LoVo (cell line): ENCODE results near the gene PICALM.
"Not testable (repeated sequence)": the region's sequence is repeated elsewhere in the genome, so short reads cannot be mapped to it uniquely, and the experiment has no call there.

Source experiments
- DNase-seq: peaks from one replicate; pipeline ENCODE4 v3.0.0-alpha.2; 2016; ENCODE audit warnings: low spot score

The PICALM gene

DNA sequence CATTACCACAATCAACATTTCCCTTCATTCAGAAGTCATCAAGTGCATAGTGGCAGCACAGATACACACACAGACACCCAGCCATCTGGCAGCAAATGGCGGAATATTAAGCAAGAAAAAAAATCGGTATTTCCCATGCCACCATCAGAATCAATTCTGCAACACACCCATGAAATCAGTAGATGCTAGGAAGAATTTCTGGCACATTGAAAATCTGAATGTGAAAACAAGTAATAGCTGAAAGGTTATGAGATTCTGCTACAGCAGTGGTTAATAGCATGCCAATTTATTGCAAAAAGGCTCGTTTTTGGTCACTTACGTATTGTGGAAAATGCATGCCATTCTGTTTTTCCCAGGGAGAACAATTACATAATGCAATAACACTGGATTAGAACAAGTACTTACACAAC is 91.1 kb downstream of the PICALM start:
- no peak for DNase-seq

DNA sequence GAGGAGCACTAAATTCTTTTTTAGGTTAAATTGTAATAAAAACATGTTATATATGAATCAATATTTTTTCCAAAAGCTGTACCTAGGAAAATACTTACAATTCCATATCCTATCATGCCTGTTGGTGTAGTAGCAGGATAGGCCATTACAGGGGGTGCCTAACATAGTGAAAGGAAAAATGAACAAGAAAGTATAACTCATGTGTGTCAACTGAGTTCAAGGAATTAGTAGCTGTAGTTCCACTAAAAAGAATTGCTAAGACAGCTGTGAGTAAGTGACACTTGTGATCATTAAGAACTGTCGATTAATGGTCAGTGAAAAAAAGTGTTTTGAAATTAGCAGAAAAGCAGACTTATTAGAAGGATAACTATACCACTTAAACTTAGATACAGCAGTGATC is 92.4 kb downstream of the PICALM start:
- no peak for DNase-seq

DNA sequence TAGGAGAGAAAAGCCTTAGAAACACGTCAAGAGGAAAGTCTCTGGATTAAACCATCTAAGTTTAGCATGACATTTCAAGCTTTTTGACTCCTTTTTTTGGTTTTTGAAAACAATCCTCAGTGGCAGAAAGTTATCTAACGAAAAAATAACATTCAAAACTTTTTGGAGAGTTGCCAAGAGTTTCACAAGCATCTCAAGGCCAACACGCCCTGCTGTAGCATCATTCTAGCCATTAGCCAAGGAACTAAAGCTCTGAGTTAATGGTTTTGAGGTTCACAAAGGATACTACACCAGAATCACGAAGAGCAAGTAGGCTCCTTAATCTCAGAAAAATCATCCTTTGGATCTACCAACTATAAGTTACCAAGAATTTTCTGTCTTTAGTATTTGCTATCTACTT is 94.8 kb downstream of the PICALM start:
- no peak for DNase-seq

DNA sequence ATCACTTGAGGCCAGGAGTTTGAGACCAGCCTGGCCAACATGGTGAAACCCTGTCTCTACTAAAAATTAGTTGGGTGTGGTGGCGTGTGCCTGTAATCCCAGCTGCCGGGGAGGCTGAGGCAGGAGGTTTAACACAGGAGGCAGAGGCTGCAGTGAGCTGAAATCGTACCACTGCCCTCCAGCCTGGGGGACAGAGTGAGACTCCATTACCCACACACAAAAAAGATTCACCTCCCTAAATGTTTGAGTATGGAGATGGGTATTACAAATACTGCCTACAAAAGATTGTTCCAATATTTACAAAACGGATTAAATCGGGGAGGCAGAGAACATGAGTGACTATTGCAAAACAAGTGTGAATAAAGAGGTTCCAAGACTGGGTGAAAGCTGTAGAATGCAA is 98.3 kb downstream of the PICALM start:
- DNase-seq, result no peak

DNA sequence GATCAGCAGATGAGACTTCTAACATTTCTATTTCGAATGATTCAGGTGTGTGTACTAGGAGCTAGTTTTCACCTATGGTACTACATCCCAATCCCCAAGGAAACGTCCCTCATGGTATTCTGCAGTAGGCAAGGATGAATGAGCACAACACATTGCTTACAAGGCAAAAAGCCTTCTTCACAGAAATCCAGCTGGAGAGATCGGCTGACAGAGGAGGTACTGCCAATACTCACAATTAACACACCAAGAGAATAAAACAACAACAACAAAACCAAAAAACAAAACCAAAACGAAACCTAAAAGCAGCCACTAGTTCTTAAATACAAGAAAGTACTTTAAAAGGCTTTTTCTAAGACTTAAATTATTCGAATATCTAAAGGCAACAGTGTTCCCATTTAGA is 101.4 kb downstream of the PICALM start:
- DNase-seq, result no peak

DNA sequence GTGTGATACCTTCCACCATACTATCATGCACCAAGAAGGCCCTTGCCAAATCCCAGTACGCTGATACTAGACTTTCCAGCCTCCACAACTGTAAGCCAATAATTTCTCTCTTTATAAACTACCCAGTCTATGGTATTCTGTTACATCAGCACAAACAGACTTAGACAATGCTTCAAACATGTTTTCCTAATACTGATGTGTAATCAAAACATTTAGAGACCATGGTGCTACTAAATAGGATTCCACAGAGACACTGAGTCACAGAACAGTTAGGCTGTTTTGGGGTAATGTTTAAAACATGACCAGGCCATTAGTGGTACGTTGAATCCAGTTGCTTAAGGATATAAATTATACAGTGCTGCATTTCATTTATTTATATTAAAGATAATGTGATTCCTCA is 103.7 kb downstream of the PICALM start:
- DNase-seq, result no peak

DNA sequence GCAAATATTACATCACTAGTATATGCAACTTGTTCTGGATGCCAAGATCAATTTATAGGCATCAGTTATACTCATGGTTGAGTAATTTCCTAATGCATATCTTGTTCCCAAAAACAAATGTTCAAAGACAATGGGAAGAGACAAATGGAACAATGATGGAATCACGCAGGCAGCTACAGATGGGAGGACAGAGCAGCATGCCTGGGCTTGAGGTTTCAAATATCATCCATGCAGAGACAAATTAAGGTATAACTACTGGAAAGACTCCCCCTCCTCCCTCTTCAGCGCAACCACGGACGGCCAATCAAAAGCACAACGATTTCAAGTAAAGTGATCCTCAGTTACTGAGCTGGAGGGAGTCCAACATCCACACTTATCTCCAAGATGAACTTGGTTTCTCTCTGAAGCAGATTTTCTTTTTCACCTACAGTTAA is 106.9 kb downstream of the PICALM start:
- no peak for DNase-seq

DNA sequence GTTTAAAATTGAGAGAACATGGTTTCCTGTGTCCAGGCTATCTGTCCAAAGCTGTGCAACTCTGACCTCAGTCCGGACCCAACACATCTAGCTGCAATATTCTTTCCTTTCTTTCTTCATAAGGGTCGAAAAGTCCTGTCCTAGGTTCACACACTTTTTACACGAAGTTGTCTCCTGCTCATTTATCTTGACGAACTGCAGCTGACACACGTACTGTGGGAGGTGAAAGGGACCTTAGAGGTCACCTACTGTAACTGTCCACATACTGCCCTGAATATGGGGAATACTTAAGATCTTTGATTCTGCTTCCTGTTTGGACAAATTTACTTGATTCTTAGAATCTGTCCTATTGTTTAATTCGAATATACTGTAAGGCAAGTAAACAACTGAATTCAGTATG is 107.8 kb downstream of the PICALM start:
- no peak for DNase-seq

DNA sequence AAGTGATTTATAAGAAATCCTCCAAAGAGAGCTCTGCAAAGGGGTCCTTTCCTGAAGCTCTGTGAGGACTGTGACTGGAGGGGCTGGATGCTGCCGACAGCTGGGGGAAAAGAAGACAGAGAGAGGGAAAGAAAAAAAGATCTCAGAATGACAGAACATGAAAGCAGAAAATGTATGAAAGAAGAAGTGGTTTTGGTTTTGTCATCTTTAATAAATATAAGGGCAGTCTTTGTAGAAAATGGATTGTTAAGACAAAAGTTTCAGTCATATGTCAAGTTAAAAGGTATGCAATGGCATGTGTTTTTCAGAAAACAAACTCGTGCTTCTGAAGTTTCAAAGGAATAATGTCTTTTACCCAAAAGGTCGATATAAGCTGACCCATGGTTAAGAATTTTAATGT is 108.2 kb downstream of the PICALM start:
- no peak for DNase-seq

DNA sequence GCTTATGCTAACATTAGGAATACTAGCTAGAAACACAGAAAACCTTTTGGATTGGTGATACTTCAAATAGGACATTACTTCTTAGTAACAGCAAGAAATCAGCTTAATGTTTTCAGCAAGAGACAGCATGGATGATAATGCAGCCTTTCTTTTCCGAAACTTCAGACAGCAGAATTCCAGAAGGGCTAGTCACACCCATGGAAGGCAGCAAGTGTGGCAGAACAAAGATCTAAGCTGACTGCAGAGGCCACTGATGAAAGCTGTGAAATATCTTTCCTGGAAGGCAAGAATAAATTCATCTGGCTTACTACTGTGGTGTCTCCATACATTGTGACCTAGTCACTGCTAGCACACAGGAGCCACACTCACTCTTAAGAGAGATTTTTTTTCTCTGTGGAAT is 113.4 kb downstream of the PICALM start:
- DNase-seq, result no peak

DNA sequence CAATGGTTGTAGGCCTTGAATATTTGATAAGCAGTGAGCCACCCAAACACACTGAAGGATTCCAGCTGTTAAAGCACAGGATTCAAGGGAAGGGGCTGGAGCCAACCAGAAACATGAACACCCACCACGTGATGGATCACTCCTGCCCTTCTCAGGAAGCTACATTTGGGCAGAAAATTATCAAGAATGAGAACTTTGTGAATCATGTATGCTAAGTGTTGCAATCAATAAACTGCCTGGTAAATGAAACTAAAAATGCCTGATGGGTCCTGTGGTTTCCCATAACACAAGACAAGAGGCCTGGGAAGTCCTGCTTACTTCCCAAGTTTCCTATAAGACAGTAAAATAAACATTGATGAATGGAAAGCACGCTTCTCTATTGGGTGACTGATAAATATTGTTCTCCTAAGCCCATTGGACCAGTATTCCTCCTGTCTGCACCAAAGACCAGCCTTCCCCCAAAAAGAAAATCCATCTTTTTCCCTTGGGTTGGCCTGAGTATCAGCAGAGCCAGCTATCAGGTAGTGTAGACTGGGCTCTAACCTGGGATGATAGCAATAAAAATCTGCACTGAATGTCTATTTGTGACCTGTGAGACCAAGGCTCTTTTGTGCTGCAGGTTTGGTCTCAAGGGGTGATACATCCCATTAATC is 115.3 kb downstream of the PICALM start:
- DNase-seq, result no peak

DNA sequence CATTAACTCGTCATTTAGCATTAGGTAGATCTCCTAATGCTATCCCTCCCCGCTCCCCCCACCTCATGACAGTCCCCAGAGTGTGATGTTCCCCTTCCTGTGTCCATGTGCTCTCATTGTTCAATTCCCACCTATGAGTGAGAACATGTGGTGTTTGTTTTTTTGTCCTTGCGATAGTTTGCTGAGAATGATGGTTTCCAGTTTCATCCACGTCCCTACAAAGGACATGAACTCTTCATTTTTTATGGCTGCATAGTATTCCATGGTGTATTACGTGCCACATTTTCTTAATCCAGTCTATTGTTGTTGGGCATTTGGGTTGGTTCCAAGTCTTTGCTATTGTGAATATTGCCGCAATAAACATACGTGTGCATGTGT is 116.8 kb downstream of the PICALM start:
- not testable (repeated sequence) for DNase-seq

DNA sequence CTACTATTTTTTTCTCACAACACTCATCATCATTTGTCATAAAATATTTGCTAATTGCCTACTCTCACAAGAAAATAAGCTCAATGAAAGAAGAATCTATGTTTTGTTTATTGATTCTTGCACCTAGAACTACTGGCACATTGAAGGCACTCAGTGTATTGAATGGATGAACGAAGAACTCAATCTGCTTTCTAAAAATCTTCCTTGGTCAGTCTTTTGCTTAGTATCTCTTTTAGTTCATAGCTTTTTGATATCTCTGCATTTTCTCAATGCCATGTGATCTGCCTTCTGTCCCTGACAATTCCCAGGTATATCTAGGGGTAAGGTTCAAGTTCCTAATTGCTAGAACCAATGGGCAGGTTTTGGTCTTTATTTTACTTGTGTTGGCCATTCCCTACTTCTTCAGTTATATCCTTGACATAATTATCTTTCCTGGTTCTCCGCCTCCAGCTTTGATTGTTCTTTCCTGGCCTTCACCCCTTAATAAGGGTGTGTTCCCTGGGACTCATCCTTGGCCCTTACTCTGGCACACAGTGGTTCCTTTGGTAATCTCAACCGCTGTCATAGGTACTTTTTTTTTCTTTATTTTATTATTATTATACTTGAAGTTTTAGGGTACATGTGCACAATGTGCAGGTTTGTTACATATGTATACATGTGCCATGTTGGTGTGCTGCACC is 117.3 kb downstream of the PICALM start:
- DNase-seq, result no peak

DNA sequence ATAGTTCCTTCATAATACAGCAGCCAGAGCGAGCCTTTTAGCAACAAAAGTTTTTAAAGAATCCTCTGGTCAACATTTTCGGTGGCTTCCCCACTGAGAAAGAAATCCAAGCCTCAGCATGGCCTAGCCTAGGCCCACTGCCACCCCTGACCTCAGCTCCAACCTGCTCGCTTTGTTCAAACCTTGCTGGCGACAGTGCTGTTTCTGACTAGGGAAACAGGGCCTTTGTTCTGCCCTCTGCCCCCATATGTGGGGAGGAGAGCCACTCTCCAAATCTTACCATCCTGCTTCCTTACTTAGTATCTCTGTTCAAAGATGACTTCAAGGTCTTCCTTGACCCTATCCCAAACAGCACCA is 117.9 kb downstream of the PICALM start:
- no peak for DNase-seq

DNA sequence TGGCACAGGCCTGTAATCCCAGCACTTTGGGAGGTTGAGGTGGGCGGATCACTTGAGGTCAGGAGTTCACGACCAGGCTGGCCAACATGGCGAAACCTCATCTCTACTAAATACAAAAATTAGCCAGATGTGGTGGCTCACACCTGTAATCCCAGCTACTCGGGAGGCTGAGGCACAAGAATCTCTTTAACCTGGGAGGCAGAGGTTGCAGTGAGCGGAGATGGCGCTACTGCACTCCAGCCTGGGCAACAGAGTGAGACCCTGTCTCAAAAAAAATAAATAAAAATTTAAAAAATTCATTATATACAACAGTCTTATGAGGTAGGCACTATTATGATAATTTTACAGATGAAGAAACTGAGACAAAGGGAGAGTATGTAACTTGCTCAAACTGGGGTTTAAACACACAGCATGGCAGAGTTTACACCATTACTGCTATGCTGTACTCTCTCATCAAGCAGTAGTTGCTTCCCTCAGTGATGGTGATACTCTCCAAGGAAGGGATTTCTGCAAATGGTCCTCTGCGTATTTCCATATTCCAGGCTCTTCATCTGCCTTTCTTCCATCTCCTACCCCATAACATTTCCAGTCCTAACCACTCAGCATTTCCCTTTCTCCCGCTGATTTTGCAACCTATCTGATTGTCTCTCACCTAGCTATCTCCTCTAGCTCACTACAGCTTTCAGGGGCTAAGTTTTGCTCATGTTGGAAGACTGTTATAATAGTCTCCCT is 118.4 kb downstream of the PICALM start:
- no peak for DNase-seq

DNA sequence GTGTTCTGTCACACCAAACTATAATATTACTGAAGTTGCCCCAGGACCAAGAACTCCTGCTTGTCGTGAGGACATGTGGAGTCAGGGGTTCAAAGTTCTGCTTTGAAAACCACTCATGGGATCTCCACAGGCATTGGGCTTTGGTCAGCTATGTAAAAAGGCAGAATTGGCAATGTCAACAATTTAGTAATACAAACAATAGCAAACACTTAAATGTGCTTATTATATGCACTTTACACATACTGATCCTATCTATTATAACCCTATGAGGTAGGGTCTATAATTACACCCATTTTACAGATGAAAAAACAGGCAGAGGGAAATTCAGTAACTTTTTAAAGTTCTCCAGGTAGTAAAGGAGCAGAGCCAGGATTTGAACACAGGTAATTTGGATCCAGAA is 119.1 kb downstream of the PICALM start:
- DNase-seq, result no peak

DNA sequence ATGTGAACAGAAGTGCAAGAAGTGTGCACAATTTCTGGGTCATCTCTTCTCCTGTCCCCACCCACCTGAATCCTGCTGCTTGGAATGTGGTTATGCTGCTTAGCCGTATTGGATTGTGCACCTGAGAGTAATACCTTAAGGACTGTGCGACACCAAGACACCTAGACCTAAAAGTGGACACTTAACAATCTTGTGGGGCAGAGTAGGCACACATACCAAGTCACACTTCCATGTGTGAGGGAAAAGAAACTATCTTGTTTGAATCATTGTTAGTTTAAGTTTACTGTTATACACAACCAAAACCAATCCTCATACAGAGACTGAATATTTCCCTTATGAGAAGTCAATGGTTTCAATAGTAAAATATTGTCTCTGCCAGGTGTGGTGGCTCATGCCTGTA is 120.0 kb downstream of the PICALM start:
- no peak for DNase-seq

DNA sequence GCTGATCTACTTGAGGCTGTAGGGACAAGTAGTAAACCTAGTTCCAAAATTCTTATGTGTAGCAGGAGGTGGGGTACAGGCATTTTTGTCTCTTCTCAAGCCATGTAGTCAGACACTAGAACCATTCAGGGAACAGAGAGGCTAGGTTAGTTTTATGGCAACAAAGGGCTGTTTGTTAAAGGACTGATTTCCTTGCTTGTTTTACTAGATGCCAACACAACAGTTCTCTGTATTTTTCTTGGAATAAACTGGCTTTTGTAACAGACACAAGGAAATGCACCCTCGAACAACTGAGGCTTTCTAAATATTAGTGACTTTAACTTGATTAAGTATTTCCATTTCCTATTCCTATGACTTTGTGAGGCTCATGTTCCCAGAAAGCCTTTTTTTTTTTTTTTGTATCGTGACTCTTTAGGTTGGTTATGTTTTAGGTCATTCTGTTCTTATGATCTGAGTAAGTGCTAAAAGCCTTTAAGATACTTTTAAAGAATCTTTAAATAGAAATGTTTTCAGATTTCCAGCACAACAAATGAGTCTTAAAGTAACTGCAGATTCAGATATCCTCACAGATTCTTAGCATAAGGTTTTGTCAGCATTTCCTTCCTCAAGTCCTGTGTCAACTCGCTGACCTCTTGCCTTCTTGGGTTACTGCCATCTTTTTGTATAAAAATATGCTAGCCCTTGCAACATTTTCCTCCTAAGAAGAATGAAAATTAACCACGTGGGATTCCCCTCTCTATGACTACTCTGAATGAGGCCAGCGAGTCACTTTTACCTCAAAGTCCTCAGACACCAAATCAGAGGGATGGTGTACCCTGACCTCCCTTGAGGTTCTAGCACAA is 121.2 kb downstream of the PICALM start:
- DNase-seq, result peak; percentile 21

DNA sequence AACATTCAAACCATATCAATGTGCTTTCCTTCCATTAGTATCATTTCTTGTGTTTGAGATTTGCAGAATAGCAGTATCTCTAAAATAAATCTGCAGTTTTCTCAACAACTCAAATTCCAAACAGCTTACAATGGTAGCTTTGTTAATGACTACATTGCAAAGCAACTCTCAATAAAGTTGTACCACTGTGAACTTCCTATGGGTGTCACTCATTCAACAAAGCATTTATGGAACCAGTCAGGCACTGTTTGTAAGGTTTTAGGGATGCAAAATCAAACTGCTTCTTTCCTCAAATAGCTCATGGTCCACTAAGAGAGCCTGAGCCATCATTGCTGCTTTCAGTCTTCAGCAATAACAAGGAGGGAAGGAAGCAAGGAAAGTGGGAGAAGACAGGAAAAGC is 122.7 kb downstream of the PICALM start:
- DNase-seq, result no peak

DNA sequence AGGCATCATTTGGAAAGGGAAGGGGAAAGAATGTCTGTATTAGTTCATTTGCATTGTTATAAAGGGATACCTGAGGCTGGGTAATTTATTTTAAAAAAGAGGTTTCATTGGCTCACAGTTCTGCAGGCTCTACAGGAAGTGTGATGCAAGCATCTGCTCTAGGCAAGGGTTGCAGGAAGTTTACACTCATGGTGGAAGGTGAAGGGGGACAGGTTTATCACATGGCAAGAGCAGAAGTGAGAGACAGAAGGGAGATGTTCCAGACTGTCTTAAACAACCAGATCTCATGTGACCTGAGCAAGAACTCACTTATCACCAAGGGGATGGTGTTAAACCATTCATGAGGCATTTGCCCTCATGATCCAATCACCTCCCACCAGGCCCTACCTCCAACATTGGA is 123.1 kb downstream of the PICALM start:
- no peak for DNase-seq

DNA sequence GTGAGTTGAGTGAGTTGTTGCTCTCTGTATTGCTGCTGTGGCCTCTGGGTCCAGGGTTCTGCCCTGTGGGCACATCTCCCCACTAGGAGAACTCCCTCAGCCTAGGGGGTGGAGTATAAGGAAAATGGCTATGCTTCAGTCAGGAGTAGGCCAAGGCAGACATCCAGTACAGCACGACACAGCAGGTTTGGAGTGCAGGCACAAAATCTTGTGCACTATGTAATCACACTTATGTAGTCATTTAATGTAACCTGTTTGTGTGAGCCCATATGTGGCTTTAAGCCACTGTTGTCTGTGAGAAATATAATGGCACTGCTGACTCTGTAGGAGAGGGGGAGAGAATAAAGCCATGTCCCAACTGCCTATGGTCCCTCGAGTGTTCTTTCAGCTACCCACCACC is 123.6 kb downstream of the PICALM start:
- DNase-seq, result no peak

DNA sequence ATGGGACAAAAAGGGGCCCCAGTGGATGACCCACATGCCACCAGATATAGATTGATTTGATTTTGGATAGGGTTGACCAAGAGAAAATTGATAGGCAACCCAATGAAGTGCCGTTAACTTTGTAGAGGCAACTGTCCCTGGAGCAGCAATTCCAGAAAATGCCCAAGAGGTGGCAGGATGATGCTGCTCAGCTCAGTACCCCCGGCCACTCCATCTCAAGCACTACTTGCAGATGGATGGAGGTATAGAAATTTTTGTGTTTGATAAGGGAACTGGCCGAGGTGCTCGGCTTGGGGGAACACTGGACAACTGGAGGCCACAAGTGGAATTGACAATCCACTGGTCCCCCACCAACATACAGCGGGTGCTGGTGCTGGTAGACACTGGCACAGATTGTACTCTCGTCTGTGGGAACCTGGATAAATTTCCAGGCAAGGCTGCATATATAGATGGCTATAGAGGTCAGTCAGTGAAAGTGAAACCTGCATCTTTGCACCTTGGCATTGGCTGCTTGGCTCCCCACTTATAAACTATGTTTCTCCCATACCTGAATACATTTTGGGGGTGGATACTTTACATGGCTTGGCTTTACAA is 127.4 kb downstream of the PICALM start:
- DNase-seq, result no peak
